AG09319 (cell line): ENCODE results near the gene ARHGAP31.

Experiments
- DNase-seq: peaks from one replicate; pipeline ENCODE4 v3.0.0-alpha.2; 2010; ENCODE audit warnings: low read depth; ENCODE audit errors: extremely low read depth
- CTCF ChIP-seq: IDR thresholded peaks from 2 replicates; pipeline ENCODE4 v1.5.1; 2011; ENCODE audit warnings: low read depth, mild to moderate bottlenecking, inconsistent platforms, low read length, moderate library complexity

Gene ARHGAP31

GRCh38 chr3:119359476-119360326 lies 65.5 kb downstream of the ARHGAP31 start:
- DNase-seq, result no peak
- TF ChIP-seq CTCF, result no peak

- no peak for DNase-seq
- no peak for TF ChIP-seq CTCF
These were observed 66.7 kb downstream of the ARHGAP31 start for GRCh38 chr3:119360736-119361462.

DNA sequence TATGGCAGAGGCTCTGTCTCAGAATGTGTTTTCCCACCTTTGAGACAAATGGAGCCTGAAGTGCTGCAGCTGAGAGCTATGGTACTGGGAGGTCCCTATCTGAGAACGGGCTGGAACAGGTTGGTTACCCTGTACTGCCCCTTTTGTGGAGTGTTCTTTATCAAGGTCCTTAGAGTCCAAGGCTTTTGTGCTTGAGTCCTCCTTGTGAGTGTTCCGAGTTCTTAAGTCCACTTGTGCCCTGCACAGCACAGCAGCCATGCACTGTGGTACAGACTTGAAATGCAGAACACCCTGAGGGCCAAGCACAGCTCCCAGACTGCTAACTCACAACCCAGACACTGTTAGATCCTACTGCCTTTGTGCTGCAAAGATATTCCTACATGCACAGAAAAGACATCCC lies 67.8 kb downstream of the ARHGAP31 start:
- no peak for DNase-seq
- no peak for TF ChIP-seq CTCF

DNA sequence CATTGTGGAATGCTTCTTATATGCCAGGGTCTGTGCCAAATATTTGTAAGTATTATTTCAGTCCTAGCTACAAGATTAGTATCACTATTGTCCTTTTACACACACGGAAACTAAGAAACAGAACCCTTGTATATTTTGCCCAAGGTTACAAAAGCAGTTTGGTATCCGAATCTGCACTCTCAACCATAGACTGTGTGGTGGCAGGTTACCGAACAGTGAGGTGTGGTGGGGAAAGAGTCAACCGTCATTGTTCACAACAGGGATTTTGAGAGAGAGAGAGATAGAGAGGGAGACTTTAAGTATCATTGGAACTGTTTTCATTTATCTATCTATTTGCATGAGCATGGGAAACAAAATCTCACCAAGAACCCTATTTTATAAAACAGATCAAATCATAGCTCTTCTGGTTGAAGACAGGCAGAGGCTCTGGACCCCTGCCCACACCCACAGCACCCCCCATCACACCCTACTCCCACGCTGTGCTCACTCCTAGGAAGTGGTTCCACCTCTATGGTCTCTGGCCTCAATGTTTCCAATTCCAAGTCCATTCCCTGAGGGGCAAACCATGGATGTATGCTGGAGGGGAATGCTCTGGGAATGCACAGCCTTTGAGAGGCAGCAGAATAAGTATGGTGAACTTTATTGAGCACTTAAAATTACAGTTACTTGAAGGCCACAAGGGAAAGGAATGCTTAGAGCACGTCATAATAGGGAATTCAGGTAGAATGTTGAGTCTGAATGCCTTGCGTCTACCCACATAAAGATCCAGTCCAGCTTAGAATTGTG lies 69.0 kb downstream of the ARHGAP31 start:
- no peak for DNase-seq
- TF ChIP-seq CTCF, result no peak

GRCh38 chr3:119364401-119364800 lies 70.2 kb downstream of the ARHGAP31 start:
- TF ChIP-seq CTCF, result no peak
- no peak for DNase-seq

- no peak for TF ChIP-seq CTCF
- DNase-seq, result no peak
These were observed 71.2 kb downstream of the ARHGAP31 start for GRCh38 chr3:119365418-119365817.

- DNase-seq, result no peak
- TF ChIP-seq CTCF, result no peak
These were observed 72.8 kb downstream of the ARHGAP31 start for GRCh38 chr3:119367000-119367399.
